ENCODE results near the gene TUFM. TPM values are rescaled to one million over a fixed set of nuclear protein-coding genes. Genes with fewer than 3 reads are reported as not detected.

The TUFM gene
- total and polyA plus RNA-seq, 2 of the 8 experiments (the other 6 are each of a cell fraction or from before 2014, with no cell fraction given), result 216 to 249 TPM

GRCh38 chr16:28879841-28880588 is 33.9 kb upstream of the TUFM start (continued):
- TF ChIP-seq JUND (IDR thresholded peaks at IDR 0.05; ENCODE audit: low read length) (no peak), POLR2AphosphoS5 (IDR thresholded peaks at IDR 0.05; ENCODE audit: low read depth, low read length) (peak; percentile 54), TCF12 (IDR thresholded peaks at IDR 0.05; ENCODE audit: low read depth, low read length) (0 out of 2 replicates have a peak, but pooled peaks have one; percentile 14), TEAD4 (IDR thresholded peaks at IDR 0.05; ENCODE audit: low read depth, low read length) (no peak), CREB1 (IDR thresholded peaks at IDR 0.05) (peak; percentile 20; the same call in 1 of the 2 replicates)

Data from H1 (cell line).